Measurements from ENCODE around the gene P3H4. TPM values are rescaled to one million over a fixed set of nuclear protein-coding genes. Genes with fewer than 3 reads are reported as not detected.

Gene P3H4
- total and polyA plus RNA-seq, 12 donors, result 2.0 to 7.5 (median 3.9) TPM

DNA sequence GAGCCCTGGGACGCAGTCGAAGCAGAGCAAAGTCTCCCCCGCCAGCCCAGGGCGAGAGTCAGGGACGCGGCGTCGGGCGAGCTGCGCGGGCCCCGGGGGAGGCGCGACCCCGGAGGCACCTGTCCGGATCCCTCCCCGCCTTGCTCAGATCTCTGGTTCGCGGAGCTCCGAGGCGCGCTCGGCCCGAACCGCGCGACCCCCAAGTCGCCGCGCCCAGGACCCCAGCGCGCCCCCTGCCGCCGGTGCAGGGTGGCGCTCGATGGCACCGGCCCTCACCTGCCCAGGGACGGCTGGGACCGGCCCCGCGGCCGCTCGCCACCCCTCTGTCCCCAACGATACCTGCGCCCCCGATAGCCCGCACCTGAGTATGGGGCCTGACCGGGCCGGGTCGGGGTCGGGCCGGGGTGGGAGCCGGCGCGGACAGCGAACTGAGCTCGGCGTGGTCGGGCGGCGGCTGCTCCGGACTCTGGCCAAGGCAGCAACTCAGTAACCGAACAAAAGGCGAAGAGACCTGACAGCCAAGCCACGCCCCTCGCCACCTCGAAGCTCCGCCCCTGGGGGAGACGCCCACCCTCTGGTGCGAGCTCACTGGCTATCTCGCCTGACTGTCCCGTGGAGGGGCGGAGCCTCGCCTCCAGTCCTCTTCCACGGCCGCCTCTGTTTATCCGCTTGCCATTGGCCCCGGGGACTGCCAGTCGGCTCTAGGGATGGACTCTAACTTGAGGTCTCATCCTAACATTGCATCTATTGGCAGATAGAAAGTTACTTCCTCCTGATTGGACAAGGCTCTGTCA, 25.3 kb downstream of the P3H4 start, which contains the start of gene JUP:
JUP (minus strand) TSS at position 485 of the 794 bp plus-strand sequence. CDS start 14,857 bp downstream, outside the sequence.
- no peaks in the 10 kb centered on the region for H3K9me3 ChIP-seq
- no peaks in the 10 kb centered on the region for H3K36me3 ChIP-seq
- 0% methylated on average over 79 of the region's 79 CpGs for WGBS, 2 donors
- ATAC-seq (peak; percentile 91 to 94 (median 94)), DNase-seq (peak; percentile 100)
- H3K4me1 ChIP-seq, result peaks cover 12 to 64% (median 45%) of the 10 kb centered on the region in 9 donors
- H3K27me3 ChIP-seq, result peaks cover 0 to 6% (median 0%) of the 10 kb centered on the region in 7 donors
- peak within 1 kb of the TSS; percentile 91 to 97 (median 96) for H3K27ac ChIP-seq
- intact Hi-C loops (cut with DNase I), result no loop called here
- peak within 1 kb of the TSS; percentile 67 to 94 (median 83) for H3K4me3 ChIP-seq
- TF ChIP-seq, protein P1, sequence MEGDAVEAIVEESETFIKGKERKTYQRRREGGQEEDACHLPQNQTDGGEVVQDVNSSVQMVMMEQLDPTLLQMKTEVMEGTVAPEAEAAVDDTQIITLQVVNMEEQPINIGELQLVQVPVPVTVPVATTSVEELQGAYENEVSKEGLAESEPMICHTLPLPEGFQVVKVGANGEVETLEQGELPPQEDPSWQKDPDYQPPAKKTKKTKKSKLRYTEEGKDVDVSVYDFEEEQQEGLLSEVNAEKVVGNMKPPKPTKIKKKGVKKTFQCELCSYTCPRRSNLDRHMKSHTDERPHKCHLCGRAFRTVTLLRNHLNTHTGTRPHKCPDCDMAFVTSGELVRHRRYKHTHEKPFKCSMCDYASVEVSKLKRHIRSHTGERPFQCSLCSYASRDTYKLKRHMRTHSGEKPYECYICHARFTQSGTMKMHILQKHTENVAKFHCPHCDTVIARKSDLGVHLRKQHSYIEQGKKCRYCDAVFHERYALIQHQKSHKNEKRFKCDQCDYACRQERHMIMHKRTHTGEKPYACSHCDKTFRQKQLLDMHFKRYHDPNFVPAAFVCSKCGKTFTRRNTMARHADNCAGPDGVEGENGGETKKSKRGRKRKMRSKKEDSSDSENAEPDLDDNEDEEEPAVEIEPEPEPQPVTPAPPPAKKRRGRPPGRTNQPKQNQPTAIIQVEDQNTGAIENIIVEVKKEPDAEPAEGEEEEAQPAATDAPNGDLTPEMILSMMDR (IDR thresholded peaks at IDR 0.05), result peak; percentile 52 to 83 (median 69)

DNA sequence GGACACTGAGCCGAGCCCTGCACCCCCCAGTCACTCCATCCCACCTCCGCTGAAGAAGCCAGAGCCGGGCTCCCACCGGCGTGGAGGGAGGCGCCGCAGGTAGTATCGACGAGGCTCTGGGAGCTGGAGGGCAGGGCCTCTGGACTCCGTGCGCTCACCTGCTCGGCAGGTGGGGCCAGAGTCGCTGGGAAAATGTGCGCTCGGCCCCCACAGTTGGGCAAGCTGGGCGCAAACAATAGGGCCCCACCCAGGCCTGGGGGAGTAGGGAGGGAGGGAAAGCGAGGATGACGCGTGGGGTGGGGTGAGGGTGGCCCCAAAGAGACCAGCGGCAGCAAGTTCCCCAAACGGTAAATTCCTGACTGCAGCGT, 25.9 kb downstream of the P3H4 start:
- Histone ChIP-seq H3K27me3 (peaks cover 0 to 6% (median 0%) of the 10 kb centered on the region in 7 donors), H3K9me3 (no peaks in the 10 kb centered on the region), H3K27ac (peak overlapping the region; percentile 91 to 97 (median 96)), H3K4me3 (peak overlapping the region; percentile 67 to 94 (median 83)), H3K36me3 (no peaks in the 10 kb centered on the region), H3K4me1 (peaks cover 16 to 68% (median 51%) of the 10 kb centered on the region in 9 donors)
- WGBS, 2 donors, result 1% methylated on average over 22 of the region's 22 CpGs
- TF ChIP-seq, protein P1 (IDR thresholded peaks at IDR 0.05), result no peak
- ATAC-seq, result peak in 7 of 8 donors; percentile 1 to 29 (median 8)
- peak in 1 of 2 donors; percentile 59 for DNase-seq
- intact Hi-C loops (cut with DNase I), result no loop called here

DNA sequence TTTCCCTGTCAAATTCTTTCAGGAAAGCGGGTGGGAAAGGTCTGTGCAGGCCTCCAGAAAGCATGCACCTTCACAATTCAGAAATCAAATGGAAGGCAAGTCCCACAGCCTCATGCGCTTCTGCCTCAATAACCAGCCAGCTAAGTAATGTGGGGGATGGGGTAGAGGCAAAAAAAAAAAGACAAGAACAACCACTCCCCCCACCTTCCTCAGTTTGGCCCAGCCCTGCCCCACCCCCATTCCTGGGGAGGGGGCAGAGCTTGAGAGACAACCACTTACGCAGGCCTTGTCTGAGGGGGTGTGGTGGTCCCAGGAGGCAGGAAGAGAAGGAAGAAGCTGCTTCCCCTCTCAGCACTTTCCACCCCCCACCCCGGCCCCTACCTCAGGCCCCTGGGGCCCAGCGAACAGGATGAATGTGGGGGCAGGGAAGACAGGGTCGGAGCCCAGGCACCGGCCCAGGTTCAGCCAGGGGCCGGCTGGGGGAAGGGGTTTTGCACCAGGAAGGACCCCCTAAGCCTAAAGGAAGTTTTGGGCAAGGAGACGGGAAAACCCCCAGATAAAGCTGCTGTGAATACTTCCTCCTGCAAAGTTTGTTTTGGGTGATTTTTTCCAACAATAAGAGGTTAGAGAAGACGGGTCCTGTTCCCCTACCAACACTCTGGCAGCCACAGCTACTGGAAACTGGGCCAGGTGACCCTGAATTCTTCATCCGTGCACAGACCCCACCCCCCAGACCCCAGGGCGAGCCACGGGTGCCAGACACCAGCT, 26.5 kb downstream of the P3H4 start:
- Histone ChIP-seq H3K27me3 (peaks cover 0 to 6% (median 0%) of the 10 kb centered on the region in 7 donors), H3K9me3 (no peaks in the 10 kb centered on the region), H3K36me3 (no peaks in the 10 kb centered on the region), H3K27ac (peak overlapping the region; percentile 91 to 97 (median 96)), H3K4me3 (peak overlapping the region; percentile 67 to 94 (median 83)), H3K4me1 (peaks cover 16 to 73% (median 56%) of the 10 kb centered on the region in 9 donors)
- DNase-seq (peak in 1 of 2 donors; percentile 49), ATAC-seq (peak in 5 of 8 donors; percentile 1 to 40 (median 25))
- intact Hi-C loops (cut with DNase I), result no loop called here
- TF ChIP-seq, protein P1 (IDR thresholded peaks at IDR 0.05), result no peak
- WGBS, 2 donors, result 6 to 7% methylated on average over 13 of the region's 13 CpGs

DNA sequence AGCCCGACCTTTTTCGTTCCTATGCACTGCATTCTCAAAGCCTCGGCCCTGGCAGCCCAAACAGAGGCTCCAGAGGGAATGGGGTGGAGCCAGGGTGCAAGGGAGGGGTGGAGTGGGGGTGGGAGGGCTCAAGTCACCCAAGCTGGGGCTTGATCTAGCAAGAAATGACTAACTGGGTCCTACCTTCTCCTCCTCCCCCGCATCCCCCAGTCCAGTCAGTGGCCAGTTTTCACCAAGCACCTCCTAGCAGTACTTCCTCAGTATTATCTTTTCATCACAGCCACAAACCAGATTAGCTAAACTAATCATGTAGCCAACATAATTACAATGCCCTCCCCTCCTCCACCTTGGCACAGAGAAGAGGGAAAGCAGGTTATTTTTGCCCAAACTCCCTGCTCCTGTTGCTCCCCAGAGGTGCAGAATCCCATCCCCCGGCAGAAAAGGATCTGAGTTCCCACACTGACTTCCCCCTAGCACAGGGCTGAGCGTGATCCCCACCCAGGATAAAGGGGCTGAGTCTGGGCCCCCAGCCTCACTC, 27.5 kb downstream of the P3H4 start:
- ATAC-seq (peak in 6 of 8 donors; percentile 23 to 48 (median 28)), DNase-seq (peak; percentile 66 to 68)
- TF ChIP-seq, protein P1 (IDR thresholded peaks at IDR 0.05), result no peak
- Histone ChIP-seq H3K4me3 (peak overlapping the region; percentile 67 to 94 (median 83)), H3K27ac (peak overlapping the region; percentile 91 to 97 (median 96)), H3K27me3 (peaks cover 0 to 6% (median 0%) of the 10 kb centered on the region in 7 donors), H3K4me1 (peaks cover 16 to 82% (median 61%) of the 10 kb centered on the region in 9 donors), H3K36me3 (no peaks in the 10 kb centered on the region), H3K9me3 (no peaks in the 10 kb centered on the region)
- intact Hi-C loops (cut with DNase I), result no loop called here
- 18 to 23% methylated on average over 6 of the region's 6 CpGs for WGBS, 2 donors

Data from heart right ventricle (tissue), 16 donors.